Loucy (cell line): ENCODE measurements around the gene FXYD7.

Experiments used
- CTCF ChIP-seq: fragments of 200-600 bp; sonication (generic); conservative IDR thresholded peaks from 2 replicates; pipeline ENCODE4 v1.5.1; 2014; ENCODE audit warnings: mild to moderate bottlenecking, antibody characterized with exemption, low read length
- EZH2phosphoT487 ChIP-seq: fragments of 200-600 bp; IDR thresholded peaks from 2 replicates; pipeline ENCODE4 v1.6.1; 2018; ENCODE audit warnings: antibody characterized with exemption, mild to moderate bottlenecking, moderate library complexity, borderline replicate concordance

GRCh38 chr19:35143231-35143715 is at the start of gene FXYD7:
- no peak for TF ChIP-seq CTCF
- no peak for TF ChIP-seq EZH2phosphoT487
